Tibial nerve (tissue), 4 donors: ENCODE results near the gene ZNF425.

Experiments
- EP300 ChIP-seq, 2 donors: sonication (generic); formaldehyde crosslinking; IDR thresholded peaks; one replicate each; pipeline ENCODE4 v1.6.1; 2017; ENCODE audit warnings: antibody characterized with exemption in 2 of 2, mild to moderate bottlenecking in 1 of 2
- POLR2A ChIP-seq, 2 donors: fragments of 450-650 bp; IDR thresholded peaks; one replicate each; pipeline ENCODE4 v1.6.1; 2017; ENCODE audit warnings: antibody characterized with exemption in 2 of 2, mild to moderate bottlenecking in 2 of 2, moderate library complexity in 2 of 2
- TF ChIP-seq, protein P1 (sequence below), 5 experiments: fragments of 200-600 bp in 3 of 5; fragments of 450-650 bp in 2 of 5; sonication (generic) in 3 of 5; IDR thresholded peaks; one replicate each; pipeline ENCODE4 v1.5.1; 2016 to 2019; ENCODE audit warnings: antibody characterized with exemption in 5 of 5, mild to moderate bottlenecking in 3 of 5, moderate library complexity in 2 of 5

GRCh38 chr7:149150981-149151380, 24.9 kb upstream of the ZNF425 start:
- TF ChIP-seq, protein P1, sequence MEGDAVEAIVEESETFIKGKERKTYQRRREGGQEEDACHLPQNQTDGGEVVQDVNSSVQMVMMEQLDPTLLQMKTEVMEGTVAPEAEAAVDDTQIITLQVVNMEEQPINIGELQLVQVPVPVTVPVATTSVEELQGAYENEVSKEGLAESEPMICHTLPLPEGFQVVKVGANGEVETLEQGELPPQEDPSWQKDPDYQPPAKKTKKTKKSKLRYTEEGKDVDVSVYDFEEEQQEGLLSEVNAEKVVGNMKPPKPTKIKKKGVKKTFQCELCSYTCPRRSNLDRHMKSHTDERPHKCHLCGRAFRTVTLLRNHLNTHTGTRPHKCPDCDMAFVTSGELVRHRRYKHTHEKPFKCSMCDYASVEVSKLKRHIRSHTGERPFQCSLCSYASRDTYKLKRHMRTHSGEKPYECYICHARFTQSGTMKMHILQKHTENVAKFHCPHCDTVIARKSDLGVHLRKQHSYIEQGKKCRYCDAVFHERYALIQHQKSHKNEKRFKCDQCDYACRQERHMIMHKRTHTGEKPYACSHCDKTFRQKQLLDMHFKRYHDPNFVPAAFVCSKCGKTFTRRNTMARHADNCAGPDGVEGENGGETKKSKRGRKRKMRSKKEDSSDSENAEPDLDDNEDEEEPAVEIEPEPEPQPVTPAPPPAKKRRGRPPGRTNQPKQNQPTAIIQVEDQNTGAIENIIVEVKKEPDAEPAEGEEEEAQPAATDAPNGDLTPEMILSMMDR (IDR thresholded peaks at IDR 0.05) = no peak
- TF ChIP-seq POLR2A (IDR thresholded peaks at IDR 0.05) (no peak), EP300 (IDR thresholded peaks at IDR 0.05) (no peak)
